NCI-H345 treated with DMSO at 0.1 percent for 48 hours (cell line): Measurements from ENCODE around the gene C1GALT1.
"Not testable (repeated sequence)": the region's sequence is repeated elsewhere in the genome, so short reads cannot be mapped to it uniquely, and the experiment has no call there.

Source experiments
- DNase-seq: peaks from one replicate; lab custom pipeline; 2025; ENCODE audit not compliant: unreplicated experiment; lab: John Stamatoyannopoulos, UW

The C1GALT1 gene

DNA sequence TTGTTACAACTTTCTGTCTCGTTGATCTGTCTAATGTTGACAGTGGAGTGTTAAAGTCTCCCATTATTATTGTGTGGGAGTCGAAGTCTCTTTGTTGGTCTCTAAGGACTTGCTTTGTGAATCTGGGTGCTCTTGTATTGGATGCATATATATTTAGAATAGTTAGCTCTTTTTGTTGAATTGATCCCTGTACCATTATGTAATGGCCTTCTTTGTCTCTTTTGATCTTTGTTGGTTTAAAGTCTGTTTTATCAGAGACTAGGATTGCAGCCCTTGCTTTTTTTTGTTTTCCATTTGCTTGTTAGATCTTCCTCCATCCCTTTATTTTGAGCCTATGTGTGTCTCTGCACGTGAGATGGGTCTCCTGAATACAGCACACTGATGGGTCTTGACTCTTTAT, 17.2 kb downstream of the C1GALT1 start:
- DNase-seq, result not testable (repeated sequence)

DNA sequence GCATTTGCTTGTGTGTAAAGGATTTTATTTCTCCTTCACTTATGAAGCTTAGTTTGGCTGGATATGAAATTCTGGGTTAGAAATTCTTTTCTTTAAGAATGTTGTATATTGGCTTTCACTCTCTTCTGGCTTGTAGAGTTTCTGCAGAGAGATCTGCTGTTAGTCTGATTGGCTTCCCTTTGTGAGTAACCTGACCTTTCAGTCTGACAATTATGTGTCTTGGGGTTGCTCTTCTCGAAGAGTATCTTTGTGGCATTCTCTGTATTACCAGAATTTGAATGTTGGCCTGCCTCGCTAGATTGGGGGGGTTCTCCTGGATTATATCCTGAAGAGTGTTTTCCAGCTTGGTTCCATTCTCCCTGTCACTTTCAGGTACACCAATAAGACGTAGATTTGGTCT, 17.9 kb downstream of the C1GALT1 start:
- DNase-seq, result not testable (repeated sequence)

DNA sequence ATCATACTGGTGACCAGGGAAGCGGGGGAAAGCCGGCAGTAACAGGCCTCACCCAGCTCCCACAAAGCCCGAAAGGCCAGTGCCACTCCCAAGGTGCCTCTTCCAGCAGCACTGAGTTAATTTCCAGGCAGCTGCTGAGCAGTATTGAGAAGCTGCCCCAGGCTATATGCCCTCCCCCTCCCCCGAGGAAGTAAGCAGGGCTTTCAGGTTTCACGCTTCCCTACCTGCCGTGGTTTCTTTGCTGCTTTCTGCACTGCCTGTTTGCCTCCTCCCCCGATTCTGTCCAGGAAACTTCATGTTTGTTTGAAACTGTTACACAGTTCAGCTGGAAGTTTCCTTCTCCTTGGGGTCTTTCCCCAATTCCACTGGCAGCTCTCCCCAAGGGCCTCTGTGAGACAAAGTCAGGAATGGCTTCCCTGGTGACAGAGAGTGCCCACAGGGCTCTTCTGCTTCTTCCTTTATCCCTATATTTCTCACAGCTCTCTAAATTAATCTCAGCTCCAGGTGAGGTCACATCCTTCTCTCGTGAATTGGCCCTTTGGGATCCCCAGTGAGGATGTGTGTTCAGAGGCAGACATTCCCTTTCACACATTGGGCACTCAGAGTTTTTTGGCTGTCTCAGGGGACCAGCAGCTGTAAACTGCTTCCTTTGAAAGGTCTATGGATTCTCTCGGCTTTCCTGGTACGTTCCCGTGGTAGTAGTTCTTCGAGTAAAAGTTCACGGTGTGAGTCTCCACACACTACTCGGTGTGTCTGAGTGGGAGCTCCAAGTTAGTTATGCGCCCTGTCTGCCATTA, 19.4 kb downstream of the C1GALT1 start:
- DNase-seq, result peak; percentile 4

DNA sequence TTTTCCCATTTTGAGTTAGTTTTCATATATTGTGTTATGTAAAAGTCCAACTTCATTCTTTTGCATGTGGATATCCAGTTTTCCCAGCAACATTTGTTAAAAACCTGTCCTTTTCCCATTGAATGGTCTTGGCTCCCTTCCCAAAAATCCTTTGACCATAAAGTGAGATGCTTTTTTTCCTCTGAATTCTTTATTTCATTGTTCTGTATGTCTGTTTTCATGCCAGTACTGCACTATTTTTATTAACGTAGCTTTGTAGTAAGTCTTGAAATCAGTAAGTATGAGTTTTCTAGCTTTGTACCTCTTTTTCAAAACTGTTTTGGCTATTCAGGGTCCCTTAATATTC, 20.0 kb downstream of the C1GALT1 start:
- no peak for DNase-seq

DNA sequence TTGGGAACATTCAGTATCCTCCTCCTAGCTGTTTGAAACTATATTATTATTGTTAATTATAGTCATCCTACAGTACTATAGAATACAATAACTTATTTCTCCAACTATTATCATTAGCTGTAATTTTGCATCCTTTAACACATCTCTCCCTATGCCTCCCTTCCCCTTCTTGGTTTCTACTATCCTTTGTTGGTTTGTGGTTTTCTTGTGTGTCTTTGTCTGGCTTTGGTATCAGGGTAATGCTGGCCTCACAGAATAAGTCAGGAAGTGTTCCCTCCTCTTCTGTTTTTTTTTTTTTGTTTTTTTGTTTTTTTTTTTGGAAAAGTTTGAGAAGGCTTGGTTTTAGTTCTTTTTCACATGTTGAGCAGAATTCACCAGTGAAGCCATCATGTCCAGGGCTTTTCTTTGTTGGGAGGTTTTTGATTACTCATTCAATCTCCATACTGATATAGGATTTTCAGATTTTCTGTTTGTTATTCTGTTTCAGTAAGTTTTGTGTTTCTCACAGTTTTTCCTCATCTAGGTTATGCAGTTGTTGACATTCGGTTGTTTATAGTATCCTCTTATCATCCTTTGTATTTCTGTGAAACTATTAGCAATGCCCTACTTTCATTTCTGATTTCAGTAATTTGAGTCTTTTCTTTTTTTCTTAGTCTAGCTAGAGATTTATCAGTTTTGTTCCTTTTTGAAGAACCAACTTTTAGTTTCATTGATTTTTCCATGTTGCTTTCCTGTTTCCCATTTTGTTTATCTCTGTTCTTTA, 21.6 kb downstream of the C1GALT1 start:
- no peak for DNase-seq

DNA sequence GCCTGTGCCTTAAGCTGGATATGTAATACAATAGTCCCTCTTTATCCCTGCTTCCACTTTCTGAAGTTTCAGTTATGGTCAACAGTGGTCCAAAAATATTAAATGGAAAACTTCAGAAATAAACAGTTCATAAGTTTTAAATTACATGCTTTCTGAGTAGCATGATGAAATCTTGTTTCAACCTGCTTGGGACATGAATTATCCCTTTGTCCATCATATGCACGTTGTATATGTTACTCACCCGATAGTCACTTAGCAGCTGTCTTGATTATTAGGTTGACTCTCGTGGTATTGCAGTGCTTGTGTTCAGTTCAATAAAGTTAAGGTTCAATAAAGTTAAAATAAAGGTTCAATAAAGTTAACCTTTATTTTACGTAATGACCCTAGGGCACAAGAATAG, 25.5 kb downstream of the C1GALT1 start:
- DNase-seq, result no peak

GRCh38 chr7:7208520-7208919, 26.2 kb downstream of the C1GALT1 start:
- DNase-seq, result no peak

DNA sequence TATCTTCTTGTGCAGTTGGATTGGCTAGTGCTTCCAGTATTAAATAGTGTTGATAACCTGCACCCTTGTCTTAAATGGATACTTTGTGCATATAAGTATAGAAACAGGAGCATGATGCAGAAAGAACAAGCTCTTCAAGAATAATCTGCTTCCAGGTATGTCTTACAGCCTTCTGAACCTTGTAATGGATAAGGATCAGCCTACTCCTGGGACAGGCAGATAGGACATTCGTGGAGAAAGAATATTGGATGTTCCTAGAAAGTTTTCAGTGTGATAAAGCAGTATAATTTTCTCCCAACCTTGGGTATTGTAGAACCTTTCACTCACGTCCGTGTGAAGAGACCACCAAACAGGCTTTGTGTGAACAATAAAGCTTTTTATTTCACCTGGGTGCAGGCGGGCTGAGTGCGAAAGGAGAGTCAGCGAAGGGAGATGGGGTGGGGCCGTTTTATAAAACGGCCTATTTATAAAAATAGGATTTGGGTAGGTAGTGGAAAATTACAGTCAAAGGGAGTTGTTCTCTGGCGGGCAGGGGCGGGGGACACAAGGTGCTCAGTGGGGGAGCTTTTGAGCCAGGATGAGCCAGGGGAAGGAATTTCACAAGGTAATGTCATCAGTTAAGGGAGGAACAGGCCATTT, 27.2 kb downstream of the C1GALT1 start:
- DNase-seq, result no peak

- DNase-seq, result no peak
These were observed 28.3 kb downstream of the C1GALT1 start for GRCh38 chr7:7210475-7211237.

GRCh38 chr7:7212612-7213011, 30.3 kb downstream of the C1GALT1 start:
- DNase-seq, result no peak

DNA sequence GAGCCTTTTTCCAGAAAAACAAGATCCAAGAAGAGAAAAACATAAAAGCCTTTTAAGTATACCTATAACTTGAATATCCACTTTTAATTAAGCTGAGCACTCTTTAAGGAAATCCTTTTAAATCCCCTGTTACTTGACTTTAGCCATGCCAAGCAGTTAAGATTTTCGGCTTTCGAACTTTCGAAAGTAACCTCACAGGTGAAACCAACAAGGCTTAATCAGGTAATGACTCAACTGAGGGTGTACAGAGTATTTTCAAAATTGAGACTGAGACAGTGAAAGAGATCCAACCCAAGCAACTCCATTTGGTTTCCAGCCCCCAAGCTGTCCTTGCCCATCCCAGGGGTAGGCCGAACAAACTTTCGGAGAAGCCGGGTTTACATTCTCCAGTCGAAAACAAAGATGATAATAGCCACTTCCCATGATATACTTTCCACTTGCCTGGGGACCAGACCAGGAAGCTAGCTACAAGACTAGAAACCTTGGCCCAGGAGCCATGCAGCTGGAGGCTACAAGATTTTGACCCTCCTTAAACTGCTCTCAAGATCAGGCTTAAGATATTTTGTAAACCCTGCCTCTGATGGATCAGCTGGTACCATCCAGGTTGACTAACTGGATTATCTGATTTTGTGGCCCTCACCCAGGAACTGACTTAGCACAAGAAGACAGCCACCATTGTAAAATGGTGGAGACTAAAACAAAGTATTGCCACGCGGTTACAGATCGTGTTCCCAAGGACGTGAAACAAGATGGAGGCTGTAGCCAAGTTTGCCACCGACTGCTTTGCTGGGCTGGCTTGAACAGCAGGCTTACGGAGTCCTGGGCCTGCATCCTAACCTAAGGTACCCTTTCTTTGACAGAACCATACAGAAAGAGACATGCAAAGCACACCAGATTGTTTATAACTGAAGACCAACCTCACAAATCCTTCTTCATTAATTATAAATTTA, 32.3 kb downstream of the C1GALT1 start:
- DNase-seq, result no peak

DNA sequence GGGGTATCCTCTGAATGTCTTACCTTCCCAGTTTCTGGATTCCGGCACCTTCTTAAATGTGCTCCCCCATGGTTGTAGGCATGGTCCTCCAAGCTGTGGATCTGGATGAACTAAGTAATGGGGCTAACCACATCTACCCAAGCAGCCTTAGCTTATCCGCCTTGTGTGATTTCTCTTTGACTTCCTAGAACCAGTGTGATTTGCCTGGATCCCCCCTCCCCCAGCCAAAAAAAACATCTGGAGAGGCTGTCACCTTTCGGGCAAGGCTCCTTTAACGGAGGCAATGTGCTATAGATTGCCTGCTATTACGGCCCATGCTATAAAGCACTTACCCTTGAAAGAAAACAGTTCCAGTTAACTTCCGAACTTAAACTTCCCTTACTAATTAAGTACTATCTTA, 33.9 kb downstream of the C1GALT1 start:
- no peak for DNase-seq

- DNase-seq, result no peak
These were observed 36.9 kb downstream of the C1GALT1 start for GRCh38 chr7:7219216-7219615.

DNA sequence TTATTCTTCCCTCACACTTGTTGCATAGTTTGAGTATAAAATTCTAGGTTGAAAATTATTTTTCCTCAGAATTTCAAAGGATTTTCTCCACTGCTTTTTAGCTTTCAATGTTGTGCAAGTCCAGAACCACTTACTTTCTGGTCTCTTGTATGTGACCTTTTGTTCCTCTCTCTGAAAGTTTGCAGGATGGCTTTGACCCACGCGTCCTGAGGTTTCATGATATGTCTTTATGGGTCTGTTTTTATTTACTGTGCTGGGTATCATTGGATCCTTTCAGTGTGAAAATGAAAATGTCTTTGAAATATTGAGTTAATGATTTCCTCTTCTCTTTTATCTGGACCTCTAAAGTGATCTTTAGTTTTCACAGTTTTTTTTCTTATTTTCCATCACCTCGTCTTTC, 38.5 kb downstream of the C1GALT1 start:
- no peak for DNase-seq

- no peak for DNase-seq
These were observed 39.3 kb downstream of the C1GALT1 start for GRCh38 chr7:7221599-7222038.

GRCh38 chr7:7223250-7223649, 40.9 kb downstream of the C1GALT1 start:
- no peak for DNase-seq

DNA sequence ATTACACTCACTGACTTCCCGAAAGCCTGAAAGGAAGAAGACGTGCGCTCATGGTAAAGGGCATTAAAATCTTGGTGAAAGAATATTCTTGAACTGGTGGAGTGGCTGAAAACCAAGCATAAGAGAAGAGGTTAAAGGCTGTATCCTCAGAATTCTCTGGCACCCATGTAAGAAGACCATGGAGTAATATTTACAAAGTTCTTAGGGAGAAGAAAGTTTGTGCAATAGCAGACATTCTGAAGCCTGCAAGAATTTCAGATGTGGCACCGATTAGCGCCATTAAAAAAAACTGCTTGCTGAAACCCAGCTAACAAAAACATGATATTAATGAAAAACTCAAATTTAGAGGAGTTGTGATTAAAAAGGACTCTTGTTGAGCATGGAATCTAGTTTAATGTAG, 44.1 kb downstream of the C1GALT1 start:
- DNase-seq, result no peak

- no peak for DNase-seq
These were observed 46.1 kb downstream of the C1GALT1 start for GRCh38 chr7:7228472-7228871.

DNA sequence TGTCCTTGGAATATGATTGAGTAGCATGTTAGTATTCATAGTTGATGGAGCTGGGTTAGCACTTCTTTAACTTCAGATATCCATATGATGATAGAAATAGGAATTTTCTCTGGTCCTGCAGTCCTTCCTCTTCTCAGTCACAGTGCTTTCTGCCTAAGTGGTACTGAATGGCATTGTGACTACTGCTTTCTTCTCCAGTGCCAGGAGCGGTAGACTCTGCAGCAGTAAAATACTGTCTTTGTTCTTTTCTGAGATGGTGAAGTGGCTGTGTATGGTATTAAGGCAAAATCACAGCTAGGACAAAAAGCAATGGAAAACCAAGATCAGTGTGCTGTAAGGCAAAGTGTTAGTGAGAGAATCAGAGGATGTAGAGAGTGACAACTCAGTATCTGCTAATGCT, 46.6 kb downstream of the C1GALT1 start:
- DNase-seq, result no peak

GRCh38 chr7:7231000-7231399, 48.7 kb downstream of the C1GALT1 start:
- no peak for DNase-seq
